Eye (tissue), 1 donor: ENCODE data around the gene MRPL2.
A peak's percentile ranks its signal among the peaks of the same experiment; 100 is the strongest.

Experiments used
- DNase-seq: peaks from one replicate; pipeline ENCODE4 v3.0.0-alpha.2; 2015

MRPL2 gene

GRCh38 chr6:43059168-43060033 lies at the start of gene MRPL2, which contains the start of gene KLC4:
Gene MRPL2, minus strand, starts transcription at chr6:43059434. Its CDS starts 53 bp downstream, at chr6:43059381.
Gene KLC4, plus strand, starts transcription at chr6:43059631. Its CDS starts 1,705 bp downstream, at chr6:43061336.
- DNase-seq, result peak; percentile 99

GRCh38 chr6:43107344-43108062 lies 48.3 kb upstream of the MRPL2 start:
- DNase-seq, result no peak

- no peak for DNase-seq
These were observed 46.4 kb upstream of the MRPL2 start for GRCh38 chr6:43105538-43106222.

- DNase-seq, result no peak
These were observed 44.1 kb upstream of the MRPL2 start for GRCh38 chr6:43103253-43103876.

- DNase-seq, result no peak
These were observed 42.3 kb upstream of the MRPL2 start for GRCh38 chr6:43101497-43101896.

- DNase-seq, result no peak
These were observed 38.3 kb upstream of the MRPL2 start for GRCh38 chr6:43097502-43097901.

GRCh38 chr6:43097098-43097489 lies 37.9 kb upstream of the MRPL2 start:
- DNase-seq, result no peak

GRCh38 chr6:43096451-43097097 lies 37.3 kb upstream of the MRPL2 start:
- DNase-seq, result peak; percentile 66

GRCh38 chr6:43095939-43096338 lies 36.7 kb upstream of the MRPL2 start:
- no peak for DNase-seq

GRCh38 chr6:43093436-43094289 lies 34.4 kb upstream of the MRPL2 start:
- peak; percentile 54 for DNase-seq

- DNase-seq, result no peak
These were observed 33.4 kb upstream of the MRPL2 start for GRCh38 chr6:43092635-43093034.

- no peak for DNase-seq
These were observed 32.3 kb upstream of the MRPL2 start for GRCh38 chr6:43091436-43091991.

GRCh38 chr6:43091020-43091419 lies 31.8 kb upstream of the MRPL2 start:
- DNase-seq, result no peak

GRCh38 chr6:43090559-43090956 lies 31.3 kb upstream of the MRPL2 start:
- DNase-seq, result peak; percentile 57

- peak; percentile 62 for DNase-seq
These were observed 30.8 kb upstream of the MRPL2 start for GRCh38 chr6:43089874-43090558.

- DNase-seq, result peak; percentile 76
These were observed 30.2 kb upstream of the MRPL2 start for GRCh38 chr6:43089467-43089866.

GRCh38 chr6:43088654-43089056 lies 29.4 kb upstream of the MRPL2 start:
- peak; percentile 31 for DNase-seq

- DNase-seq, result no peak
These were observed 26.9 kb upstream of the MRPL2 start for GRCh38 chr6:43086022-43086658.

- DNase-seq, result no peak
These were observed 23.8 kb upstream of the MRPL2 start for GRCh38 chr6:43082806-43083655.
